LNCAP (cell line): ENCODE measurements around the gene FABP7.

Experiments
- CTCF ChIP-seq: fragments of 450-650 bp; IDR thresholded peaks from 2 replicates; pipeline ENCODE4 v1.5.1; 2017; ENCODE audit warnings: mild to moderate bottlenecking

FABP7 gene

GRCh38 chr6:122736616-122737015, 42.9 kb upstream of the FABP7 start:
- TF ChIP-seq CTCF: no peak

DNA sequence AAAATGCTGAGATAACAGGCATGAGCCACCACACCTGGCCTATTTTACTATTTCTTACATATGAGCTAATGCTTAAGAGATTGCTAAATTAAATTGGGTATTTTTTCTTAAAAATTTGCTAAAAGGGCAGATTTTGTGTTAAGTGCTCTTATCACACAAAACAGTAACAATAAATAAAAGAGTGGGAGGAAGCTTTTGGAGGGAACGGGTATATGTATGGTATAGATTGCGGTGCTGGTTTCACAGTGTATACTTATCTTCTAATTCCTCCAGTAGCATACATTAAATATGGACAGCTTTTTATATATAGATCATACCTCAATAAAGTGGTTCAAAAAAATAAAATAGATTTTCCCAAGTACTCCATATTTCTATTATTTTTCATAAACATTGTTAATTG, 39.4 kb upstream of the FABP7 start:
- no peak for TF ChIP-seq CTCF

DNA sequence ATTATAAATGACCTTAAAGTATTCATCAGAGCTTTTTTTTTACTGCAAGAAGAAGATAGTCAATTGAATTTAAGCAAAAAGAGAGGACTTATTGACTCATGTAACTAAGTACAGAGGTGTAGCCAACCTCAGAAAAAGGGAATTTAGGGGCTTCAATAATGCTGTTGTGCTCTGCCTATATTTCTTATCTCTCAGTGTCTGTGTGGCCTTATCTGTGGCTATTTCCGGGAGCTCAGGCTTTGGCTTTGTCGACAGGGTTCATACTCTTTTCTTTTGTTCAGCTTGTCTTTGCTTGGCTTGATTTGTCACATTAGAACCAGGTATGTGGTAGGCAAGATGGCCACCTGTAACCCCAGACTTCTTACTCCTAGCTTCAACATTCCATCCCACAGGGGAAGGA, 38.6 kb upstream of the FABP7 start:
- TF ChIP-seq CTCF: no peak

DNA sequence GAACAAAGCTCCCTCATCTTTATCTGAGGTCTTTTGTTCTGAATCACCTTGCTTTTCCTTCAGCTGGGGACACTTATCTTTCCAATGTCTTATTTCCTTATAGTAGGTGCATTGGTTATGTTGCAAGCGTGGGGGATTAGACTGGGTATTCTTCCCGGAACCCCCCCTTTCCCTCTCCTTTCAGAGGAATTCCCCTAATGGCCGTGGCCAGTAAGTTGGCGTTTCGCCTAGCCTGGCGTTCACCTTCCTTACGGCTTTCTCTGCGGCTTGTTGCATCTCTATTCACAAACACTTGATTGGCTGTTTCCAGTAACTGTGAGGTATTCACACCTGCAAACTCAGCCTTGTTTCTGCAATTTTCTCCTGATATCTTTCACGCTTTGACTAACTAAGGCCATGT, 32.8 kb upstream of the FABP7 start:
- no peak for TF ChIP-seq CTCF

DNA sequence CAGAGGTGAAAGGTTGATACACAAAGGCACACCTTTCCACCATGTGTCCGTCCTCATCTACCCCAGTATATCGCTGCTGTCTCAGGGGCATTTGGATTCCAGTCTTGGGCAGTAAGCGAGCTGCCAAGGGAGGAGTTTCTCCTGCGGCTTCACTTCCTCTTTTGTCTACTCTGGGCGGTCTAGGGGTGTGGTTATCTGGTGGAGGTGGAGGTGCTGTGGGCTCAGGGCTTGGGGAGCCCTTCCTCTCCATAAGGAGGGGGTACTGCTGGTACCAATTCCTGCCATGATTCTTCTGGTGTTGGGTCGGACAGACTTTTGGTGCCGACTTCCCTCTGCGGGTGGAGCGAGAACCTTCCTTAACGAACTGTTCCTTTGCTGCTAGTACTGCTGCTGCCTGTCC, 31.9 kb upstream of the FABP7 start:
- no peak for TF ChIP-seq CTCF

DNA sequence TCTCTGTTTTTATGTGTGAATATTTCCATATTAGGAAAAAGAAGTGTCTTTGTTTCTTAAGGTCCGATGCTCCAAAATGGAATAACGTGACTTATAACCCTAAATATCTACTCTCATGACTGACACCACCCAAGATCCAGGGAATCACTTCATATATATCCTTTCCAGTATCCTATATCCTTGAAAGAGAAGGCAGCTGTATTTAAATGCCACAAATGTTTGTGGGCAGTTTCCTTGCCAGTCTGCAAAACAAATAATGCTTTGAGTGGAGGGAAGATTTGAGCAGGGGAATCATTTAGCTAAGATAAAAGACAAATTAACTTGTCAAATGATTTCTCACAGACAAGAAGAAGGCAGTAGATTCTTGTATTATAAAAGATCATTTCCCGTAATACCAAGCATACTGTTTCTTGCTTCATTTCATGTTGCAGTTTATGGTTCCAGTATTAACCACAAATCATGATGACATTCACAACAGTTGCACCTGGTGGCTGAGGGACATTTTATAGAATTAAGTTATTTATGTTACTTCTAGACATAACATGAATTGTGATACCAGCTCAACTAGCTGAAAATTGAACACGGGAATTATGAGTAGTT, 30.0 kb upstream of the FABP7 start:
- TF ChIP-seq CTCF: no peak

DNA sequence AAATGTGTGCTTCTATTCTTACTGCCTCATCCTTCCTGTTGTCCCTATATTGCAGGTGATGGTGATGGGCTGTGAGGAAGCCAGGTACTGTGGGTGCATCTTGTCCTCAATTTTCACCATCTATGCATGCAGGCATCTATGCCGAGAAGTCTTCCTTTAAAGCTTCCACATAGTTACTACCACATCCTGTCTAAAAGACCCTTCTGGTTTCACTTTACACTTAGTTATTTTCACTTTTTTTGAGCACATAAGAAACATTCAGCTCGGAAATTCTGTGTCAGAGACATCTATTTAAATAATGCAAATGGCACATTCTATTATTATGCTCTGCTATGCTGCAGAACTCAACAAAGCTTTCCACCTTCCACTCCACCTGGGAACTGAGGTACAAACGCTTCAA, 28.2 kb upstream of the FABP7 start:
- no peak for TF ChIP-seq CTCF

DNA sequence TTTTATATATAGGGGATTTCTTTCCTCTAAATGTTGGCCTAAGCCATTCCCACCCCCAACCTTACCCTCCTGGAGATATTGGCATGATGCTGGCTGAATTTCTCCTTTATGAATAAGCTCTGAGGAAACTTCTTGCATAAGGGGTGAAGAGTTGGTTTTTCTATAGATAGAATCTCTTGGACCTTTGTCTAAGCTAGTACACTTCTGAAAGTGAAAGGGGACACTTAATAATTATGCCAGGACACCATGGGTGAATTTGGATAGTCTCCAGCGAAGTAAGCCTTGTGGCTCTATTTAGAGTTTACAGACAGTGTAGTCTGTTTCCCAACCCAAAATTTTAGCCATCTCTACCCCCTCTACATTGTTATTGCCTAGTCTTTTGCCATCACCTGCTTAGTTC, 27.1 kb upstream of the FABP7 start:
- TF ChIP-seq CTCF: no peak
